Measurements from ENCODE around the gene ARHGAP19. TPM values are rescaled to one million over a fixed set of nuclear protein-coding genes. Genes with fewer than 3 reads are reported as not detected.

The ARHGAP19 gene
- total RNA-seq, 1 experiment from 2014 or later = 8.9 TPM

DNA sequence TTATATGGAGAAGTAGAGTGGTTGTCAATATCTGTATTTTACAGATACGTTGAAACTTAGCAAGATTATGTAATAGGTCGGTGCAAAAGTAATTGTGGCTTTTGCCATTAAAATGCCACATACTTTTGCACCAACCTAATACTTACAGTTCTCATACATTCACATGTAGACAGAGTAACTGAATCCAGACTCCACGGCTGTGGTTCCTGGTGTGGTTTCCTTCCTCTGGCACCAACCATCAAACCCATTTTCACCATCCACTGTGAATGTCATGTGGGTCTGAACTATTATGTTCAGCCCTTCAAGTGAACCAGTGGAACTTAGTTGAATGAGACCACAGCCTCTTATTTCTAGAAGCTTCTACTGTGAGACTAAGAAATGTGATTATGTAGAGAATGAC lies 75.1 kb downstream of the ARHGAP19 start:
- DNase-seq (ENCODE audit: low read depth, low spot score) = no peak
- in situ Hi-C loops (cut with HindIII; ENCODE audit: low pct_unique_long_range_greater_than_20kb, low sequenced_read_pairs) = no loop called here

DNA sequence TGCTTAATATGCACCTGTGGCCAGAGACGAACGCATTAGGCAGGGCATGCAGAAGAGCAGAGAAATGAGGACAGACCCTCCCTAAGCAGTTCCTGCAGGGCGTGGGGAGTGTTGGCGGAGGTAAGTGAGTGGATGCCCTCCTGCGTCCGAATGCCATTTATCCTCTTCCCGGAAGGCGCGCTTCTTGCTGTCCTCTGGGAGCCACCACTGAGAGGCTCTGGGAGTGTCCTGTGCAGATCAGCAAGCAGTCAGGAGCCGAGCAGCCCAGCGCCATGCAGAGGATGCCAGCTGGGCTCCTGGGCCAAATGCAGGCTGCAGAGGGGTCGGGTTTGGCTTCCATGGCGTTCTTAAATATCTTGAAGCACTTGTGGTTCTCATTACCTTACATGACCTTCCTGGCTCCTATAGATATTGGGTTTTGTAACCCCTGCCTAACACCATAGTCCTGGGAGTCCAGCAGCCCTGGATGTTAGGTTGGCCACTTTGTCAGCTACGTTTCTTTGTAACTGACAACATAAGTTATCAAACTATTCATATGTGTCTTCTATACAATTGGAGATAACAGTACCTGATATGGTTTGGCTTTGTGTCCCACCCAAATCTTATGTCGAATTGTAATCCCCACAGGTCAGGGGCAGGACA lies 76.7 kb downstream of the ARHGAP19 start:
- DNase-seq (ENCODE audit: low read depth, low spot score) = no peak
- in situ Hi-C loops (cut with HindIII; ENCODE audit: low pct_unique_long_range_greater_than_20kb, low sequenced_read_pairs) = no loop called here

DNA sequence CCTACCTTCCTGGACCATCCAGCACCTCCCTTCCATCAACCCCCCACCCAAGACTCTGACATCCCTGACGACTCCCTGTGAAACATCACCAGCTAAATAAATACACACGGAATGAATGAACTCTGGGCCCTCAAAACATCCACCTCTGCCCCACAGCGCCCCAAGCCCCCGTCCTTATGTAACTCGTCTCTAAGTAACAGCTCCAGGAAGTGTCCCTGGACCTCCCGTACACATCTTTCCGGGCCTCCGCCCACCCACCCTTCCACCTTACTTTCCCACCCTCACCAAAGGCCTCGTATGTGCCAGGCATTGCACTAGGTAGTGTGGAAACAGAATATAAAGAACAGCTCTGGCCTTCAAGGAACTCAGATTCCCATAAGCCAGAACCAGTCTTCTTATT lies 79.0 kb downstream of the ARHGAP19 start:
- in situ Hi-C loops (cut with HindIII; ENCODE audit: low pct_unique_long_range_greater_than_20kb, low sequenced_read_pairs) = no loop called here
- no peak for DNase-seq (ENCODE audit: low read depth, low spot score)

- in situ Hi-C loops (cut with HindIII; ENCODE audit: low pct_unique_long_range_greater_than_20kb, low sequenced_read_pairs) = no loop called here
Measured at GRCh38 chr10:97211229-97211628, 81.2 kb downstream of the ARHGAP19 start.

GRCh38 chr10:97210543-97210960 lies 81.9 kb downstream of the ARHGAP19 start:
- in situ Hi-C loops (cut with HindIII; ENCODE audit: low pct_unique_long_range_greater_than_20kb, low sequenced_read_pairs) = no loop called here

More at GRCh38 chr10:97211229-97211628, 81.2 kb downstream of the ARHGAP19 start:
- DNase-seq (ENCODE audit: low read depth, low spot score) = no peak

DNA sequence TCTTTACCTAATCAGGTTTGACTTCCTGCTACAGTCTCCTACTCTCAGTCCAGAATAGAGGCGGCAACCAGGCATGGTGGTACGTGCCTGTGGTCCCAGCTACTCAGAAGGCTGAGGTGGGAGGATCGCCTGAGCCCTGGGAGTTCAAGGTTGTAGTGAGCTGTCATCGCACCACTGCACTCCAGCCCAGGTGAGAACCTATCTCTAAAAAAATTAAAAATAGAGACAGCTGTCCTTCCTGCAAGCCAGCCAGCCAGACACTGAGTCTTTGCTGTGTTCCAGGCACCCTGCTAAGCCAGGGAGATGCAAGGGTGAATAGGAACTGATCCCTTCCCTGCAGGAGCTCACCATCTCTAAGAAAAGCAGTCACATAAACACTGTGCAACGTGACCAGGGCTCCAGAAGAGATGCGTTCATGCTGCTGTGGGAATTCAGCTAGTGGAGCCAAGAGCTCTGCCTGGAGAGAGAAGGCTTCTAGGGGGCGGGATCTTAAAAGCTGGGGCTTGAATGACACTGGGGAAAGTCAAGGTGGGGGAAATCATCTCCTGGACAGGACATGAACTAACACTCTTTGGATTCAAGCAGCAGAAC lies 84.6 kb downstream of the ARHGAP19 start:
- in situ Hi-C loops (cut with HindIII; ENCODE audit: low pct_unique_long_range_greater_than_20kb, low sequenced_read_pairs) = no loop called here
- DNase-seq (ENCODE audit: low read depth, low spot score) = no peak

More at GRCh38 chr10:97210543-97210960, 81.9 kb downstream of the ARHGAP19 start:
- DNase-seq (ENCODE audit: low read depth, low spot score) = peak; percentile 74

- DNase-seq (ENCODE audit: low read depth, low spot score) = no peak
- in situ Hi-C loops (cut with HindIII; ENCODE audit: low pct_unique_long_range_greater_than_20kb, low sequenced_read_pairs) = no loop called here
Measured at GRCh38 chr10:97207131-97207530, 85.3 kb downstream of the ARHGAP19 start.

GRCh38 chr10:97204826-97205679 lies 87.4 kb downstream of the ARHGAP19 start:
- in situ Hi-C loops (cut with HindIII; ENCODE audit: low pct_unique_long_range_greater_than_20kb, low sequenced_read_pairs) = no loop called here
- DNase-seq (ENCODE audit: low read depth, low spot score) = no peak

DNA sequence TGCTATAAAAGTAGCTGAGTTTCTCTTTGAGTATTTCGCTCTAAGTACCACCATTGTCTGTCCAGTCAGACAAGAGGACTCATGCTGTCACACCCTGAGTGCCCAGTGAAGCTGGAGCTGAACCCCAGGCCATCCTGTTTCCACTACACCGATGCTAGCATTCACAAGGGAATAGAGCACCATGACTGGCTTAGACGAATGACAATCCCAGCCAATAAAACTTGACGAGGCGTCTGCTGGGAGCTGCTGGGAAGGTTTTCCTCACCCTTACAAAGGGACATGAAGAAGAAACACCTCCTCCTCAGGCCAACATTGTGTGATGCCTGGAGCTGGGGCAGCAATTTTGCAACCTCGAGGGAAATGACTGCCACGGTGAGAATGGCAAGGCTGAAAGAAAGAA lies 89.2 kb downstream of the ARHGAP19 start:
- in situ Hi-C loops (cut with HindIII; ENCODE audit: low pct_unique_long_range_greater_than_20kb, low sequenced_read_pairs) = no loop called here
- DNase-seq (ENCODE audit: low read depth, low spot score) = no peak

DNA sequence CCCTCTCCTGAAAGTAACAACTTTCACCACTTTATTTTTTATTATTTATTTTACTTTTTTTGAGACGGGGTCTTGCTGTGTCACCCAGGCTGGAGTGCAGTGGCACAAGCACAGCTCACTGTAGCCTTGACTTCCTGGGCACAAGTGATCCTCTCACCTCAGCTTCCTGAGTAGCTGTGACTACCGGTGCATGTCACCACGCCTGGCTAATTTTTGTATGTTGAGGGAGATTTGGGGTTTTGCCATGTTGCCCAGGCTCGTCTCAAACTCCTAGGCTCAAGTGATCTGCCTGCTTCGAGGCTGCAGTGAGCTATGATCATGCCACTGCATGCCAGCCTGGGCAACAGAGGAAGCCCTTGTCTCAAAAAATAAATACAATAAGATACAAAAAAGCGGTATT lies 91.8 kb downstream of the ARHGAP19 start:
- peak; percentile 16 for DNase-seq (ENCODE audit: low read depth, low spot score)
- in situ Hi-C loops (cut with HindIII; ENCODE audit: low pct_unique_long_range_greater_than_20kb, low sequenced_read_pairs) = no loop called here

GRCh38 chr10:97199152-97199551 lies 93.3 kb downstream of the ARHGAP19 start:
- DNase-seq (ENCODE audit: low read depth, low spot score) = no peak
- in situ Hi-C loops (cut with HindIII; ENCODE audit: low pct_unique_long_range_greater_than_20kb, low sequenced_read_pairs) = no loop called here

- in situ Hi-C loops (cut with HindIII; ENCODE audit: low pct_unique_long_range_greater_than_20kb, low sequenced_read_pairs) = no loop called here
- no peak for DNase-seq (ENCODE audit: low read depth, low spot score)
Measured at GRCh38 chr10:97197030-97197500, 95.4 kb downstream of the ARHGAP19 start.

GRCh38 chr10:97196223-97197029 lies 96.0 kb downstream of the ARHGAP19 start:
- in situ Hi-C loops (cut with HindIII; ENCODE audit: low pct_unique_long_range_greater_than_20kb, low sequenced_read_pairs) = no loop called here
- DNase-seq (ENCODE audit: low read depth, low spot score) = peak; percentile 76

- in situ Hi-C loops (cut with HindIII; ENCODE audit: low pct_unique_long_range_greater_than_20kb, low sequenced_read_pairs) = no loop called here
- DNase-seq (ENCODE audit: low read depth, low spot score) = no peak
Measured at GRCh38 chr10:97195706-97196222, 96.7 kb downstream of the ARHGAP19 start.

DNA sequence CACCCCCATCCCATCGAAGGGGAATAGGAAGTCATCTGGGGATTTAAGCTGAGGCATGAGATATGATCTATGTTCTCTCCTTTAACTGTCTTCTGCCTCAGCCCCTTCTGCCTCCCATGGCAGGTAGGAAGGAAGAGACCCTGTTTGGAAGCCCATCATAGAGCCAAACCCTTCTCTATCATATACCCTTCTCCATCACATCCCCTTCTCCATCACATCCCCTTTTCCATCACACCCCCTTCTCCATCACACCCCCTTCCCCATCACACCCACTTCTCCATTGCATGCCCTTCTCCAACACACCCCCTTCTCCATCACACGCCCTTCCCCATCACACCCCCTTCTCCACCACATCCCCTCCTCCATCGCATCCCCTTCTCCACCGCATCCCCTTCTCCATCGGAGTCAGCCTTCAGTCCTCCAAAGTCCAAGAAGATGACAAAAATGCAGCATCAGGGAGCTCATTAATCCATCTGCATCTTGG lies 99.4 kb downstream of the ARHGAP19 start:
- in situ Hi-C loops (cut with HindIII; ENCODE audit: low pct_unique_long_range_greater_than_20kb, low sequenced_read_pairs) = no loop called here
- no peak for DNase-seq (ENCODE audit: low read depth, low spot score)

DNA sequence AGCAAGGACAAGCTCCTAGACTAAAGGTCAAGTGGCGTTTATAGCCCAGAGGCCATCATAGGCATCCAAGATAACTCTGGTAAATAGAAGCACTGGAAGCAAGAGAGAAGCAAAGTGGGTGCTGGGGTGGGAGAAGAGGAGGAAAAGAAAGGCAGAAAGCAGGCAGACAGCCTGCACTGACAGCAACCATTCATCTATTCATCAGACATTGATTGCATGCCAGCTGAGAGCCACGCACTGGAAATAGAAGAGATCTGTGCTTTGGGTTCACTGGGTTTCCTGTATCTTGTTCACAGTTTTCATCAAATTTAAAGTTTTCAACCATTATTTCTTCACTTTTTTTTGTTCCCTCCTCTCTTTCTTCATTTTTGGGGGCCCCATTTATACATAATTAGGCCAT lies 102.0 kb downstream of the ARHGAP19 start:
- DNase-seq (ENCODE audit: low read depth, low spot score) = no peak
- in situ Hi-C loops (cut with HindIII; ENCODE audit: low pct_unique_long_range_greater_than_20kb, low sequenced_read_pairs) = no loop called here

DNA sequence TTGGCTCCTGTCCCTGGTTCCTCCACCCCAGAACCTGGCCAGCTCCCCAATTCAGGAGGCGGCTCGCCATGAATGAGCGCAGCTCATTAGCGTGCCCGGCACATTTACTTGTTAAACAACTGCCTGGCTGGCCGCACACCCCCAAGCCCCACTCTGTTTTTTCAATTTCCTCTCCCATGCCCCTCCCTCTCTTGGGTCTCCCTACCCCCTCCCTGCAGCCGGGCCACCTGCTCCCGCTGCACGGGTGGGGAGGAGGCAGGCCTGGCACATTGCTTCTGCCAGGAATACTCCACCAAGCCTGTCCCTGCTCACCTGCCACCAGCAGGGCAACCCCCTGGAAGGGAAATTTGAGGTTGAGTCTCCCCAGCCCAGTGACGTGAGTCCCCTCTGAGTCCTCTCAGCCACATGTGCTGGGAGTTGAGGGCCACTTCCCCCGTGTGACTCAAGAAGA lies 104.2 kb downstream of the ARHGAP19 start:
- no peak for DNase-seq (ENCODE audit: low read depth, low spot score)
- in situ Hi-C loops (cut with HindIII; ENCODE audit: low pct_unique_long_range_greater_than_20kb, low sequenced_read_pairs) = no loop called here

Data from SK-MEL-5 (cell line).